IMR-90 (cell line): ENCODE results near the gene SLC2A1. TPM values are rescaled to one million over a fixed set of nuclear protein-coding genes. Genes with fewer than 3 reads are reported as not detected.

ENCODE experiments used
- ATAC-seq: fragments of 200-7000 bp; cut with Tn5 transposase; 2 replicates; pipeline ENCODE4 v1.9.1; 2020; ENCODE audit warnings: low read depth, mild to moderate bottlenecking, moderate library complexity
- BruUV-seq: library from RNA; stranded (reverse); fragments of 400-500 nt; replicated peaks from 2 replicates; lab custom pipeline; 2021; lab: Mats Ljungman, UMichigan
- CTCF ChIA-PET: fragments of 300-600 bp; formaldehyde crosslinking; extraction: SDS; loops from one replicate; lab custom pipeline; 2021; ENCODE audit warnings: antibody characterized with exemption; lab: Yijun Ruan, JAX
- POLR2A ChIA-PET: fragments of 300-600 bp; sonication (Branson Sonifier 250); formaldehyde crosslinking; loops from one replicate; lab custom pipeline; 2022; ENCODE audit warnings: antibody characterized with exemption; ENCODE audit not compliant: unreplicated experiment; lab: Charles Lee
- DNase-seq: peaks from one replicate; pipeline ENCODE4 v3.0.0; 2013
- H2AFZ ChIP-seq: replicated peaks from 2 replicates; pipeline ENCODE3; 2013; ENCODE audit warnings: low read length, mild to moderate bottlenecking; ENCODE audit not compliant: poor library complexity
- H2AK5ac ChIP-seq: 2 replicates; pipeline ENCODE4 v1.6.1; 2013; ENCODE audit warnings: low read depth, low read length, inconsistent platforms
- H2AK9ac ChIP-seq: replicated peaks from 2 replicates; pipeline ENCODE3; 2013; ENCODE audit warnings: mild to moderate bottlenecking, low read depth, low read length, moderate library complexity; ENCODE audit not compliant: poor library complexity
- H2BK120ac ChIP-seq: 2 replicates; pipeline ENCODE4 v1.6.1; 2013; ENCODE audit warnings: low read depth, low read length, inconsistent platforms
- H2BK15ac ChIP-seq: 3 replicates; pipeline ENCODE4 v1.6.1; 2013; ENCODE audit warnings: low read depth, low read length, inconsistent platforms
- H2BK20ac ChIP-seq: 2 replicates; pipeline ENCODE4 v1.6.1; 2013; ENCODE audit warnings: low read depth, mild to moderate bottlenecking, inconsistent platforms, low read length, moderate library complexity
- H2BK5ac ChIP-seq: 2 replicates; pipeline ENCODE4 v1.6.1; 2013; ENCODE audit warnings: mild to moderate bottlenecking, low read depth, low read length, inconsistent platforms; ENCODE audit not compliant: poor library complexity, severe bottlenecking
- H3K14ac ChIP-seq: replicated peaks from 2 replicates; pipeline ENCODE4 v1.6.1; 2013; ENCODE audit warnings: low read depth, low read length, inconsistent platforms
- H3K18ac ChIP-seq: 2 replicates; pipeline ENCODE4 v1.6.1; 2013; ENCODE audit warnings: low read depth, low read length, control low read depth
- H3K23ac ChIP-seq: 2 replicates; pipeline ENCODE4 v1.6.1; 2013; ENCODE audit warnings: low read depth, low read length, inconsistent platforms
- H3K27ac ChIP-seq: 2 replicates; pipeline ENCODE4 v1.5.1; 2013; ENCODE audit warnings: mild to moderate bottlenecking, control low read depth, low read length; ENCODE audit not compliant: insufficient read depth
- H3K27me3 ChIP-seq: 2 replicates; pipeline ENCODE4 v1.6.1; 2013; ENCODE audit warnings: low read length; ENCODE audit not compliant: control insufficient read depth, insufficient read depth
- H3K36me3 ChIP-seq: 2 replicates; pipeline ENCODE4 v1.6.1; 2013; ENCODE audit warnings: low read length, mixed read lengths; ENCODE audit not compliant: control insufficient read depth, insufficient read depth
- H3K4ac ChIP-seq: 2 replicates; pipeline ENCODE4 v1.6.1; 2013; ENCODE audit warnings: low read depth, low read length, inconsistent platforms
- H3K4me1 ChIP-seq: 2 replicates; pipeline ENCODE4 v1.6.1; 2013; ENCODE audit warnings: low read length, mixed read lengths; ENCODE audit not compliant: control insufficient read depth, insufficient read depth
- H3K4me2 ChIP-seq: 2 replicates; pipeline ENCODE4 v1.6.1; 2013; ENCODE audit warnings: low read depth, mild to moderate bottlenecking, control low read depth, low read length, moderate library complexity
- H3K4me3 ChIP-seq: 2 replicates; pipeline ENCODE4 v1.5.1; 2013; ENCODE audit warnings: low read depth, mild to moderate bottlenecking, control low read depth, low read length, moderate library complexity; ENCODE audit not compliant: insufficient read depth
- H3K56ac ChIP-seq: 2 replicates; pipeline ENCODE4 v1.6.1; 2013; ENCODE audit warnings: low read length, inconsistent platforms; ENCODE audit not compliant: insufficient read depth; ENCODE audit errors: extremely low read depth
- H3K79me1 ChIP-seq, 2 experiments: 2 replicates each; pipeline ENCODE4 v1.6.1; 2013; ENCODE audit warnings: low read length in 2 of 2, inconsistent platforms in 1 of 2, low read depth in 1 of 2
- H3K9ac ChIP-seq: 2 replicates; pipeline ENCODE4 v1.6.1; 2013; ENCODE audit warnings: low read depth, low read length, control low read depth
- H3K9me1 ChIP-seq: 2 replicates; pipeline ENCODE4 v1.6.1; 2013; ENCODE audit warnings: low read length, inconsistent platforms; ENCODE audit not compliant: insufficient read depth
- H3K9me3 ChIP-seq: 2 replicates; pipeline ENCODE4 v1.6.1; 2013; ENCODE audit warnings: low read length; ENCODE audit not compliant: control insufficient read depth, insufficient read depth
- H4K20me1 ChIP-seq: 2 replicates; pipeline ENCODE4 v1.6.1; 2013; ENCODE audit warnings: low read length, inconsistent platforms; ENCODE audit not compliant: insufficient read depth
- H4K5ac ChIP-seq: 2 replicates; pipeline ENCODE4 v1.6.1; 2013; ENCODE audit warnings: mild to moderate bottlenecking, low read depth, low read length, control low read depth
- H4K8ac ChIP-seq, 2 experiments: 2 replicates each; pipeline ENCODE4 v1.6.1; 2013; ENCODE audit warnings: low read depth in 2 of 2, low read length in 2 of 2, control low read depth in 1 of 2, inconsistent platforms in 1 of 2
- H4K91ac ChIP-seq: 2 replicates; pipeline ENCODE4 v1.6.1; 2013; ENCODE audit warnings: low read depth, low read length, inconsistent platforms; ENCODE audit not compliant: insufficient read depth
- BHLHE40 ChIP-seq: fragments of 150-350 bp; IDR thresholded peaks from 2 replicates; pipeline ENCODE4 v1.6.1; 2016; ENCODE audit warnings: mild to moderate bottlenecking, low read depth, low read length
- CEBPB ChIP-seq: IDR thresholded peaks from 2 replicates; pipeline ENCODE4 v1.6.1; 2012; ENCODE audit warnings: low read depth, low read length, improper control_type of control experiment
- CHD1 ChIP-seq: IDR thresholded peaks from 2 replicates; pipeline ENCODE4 v1.6.1; 2012; ENCODE audit warnings: low read depth, low read length, improper control_type of control experiment
- FOS ChIP-seq: fragments of 150-350 bp; IDR thresholded peaks from 2 replicates; pipeline ENCODE4 v1.6.1; 2016; ENCODE audit warnings: low read depth, low read length
- MAFK ChIP-seq: IDR thresholded peaks from 2 replicates; pipeline ENCODE4 v1.6.1; 2012; ENCODE audit warnings: low read depth, low read length, improper control_type of control experiment
- MAZ ChIP-seq: IDR thresholded peaks from 2 replicates; pipeline ENCODE4 v1.6.1; 2012; ENCODE audit warnings: low read depth, mild to moderate bottlenecking, low read length, improper control_type of control experiment, moderate library complexity, borderline replicate concordance
- MXI1 ChIP-seq: IDR thresholded peaks from 2 replicates; pipeline ENCODE4 v1.6.1; 2012; ENCODE audit warnings: low read depth, mild to moderate bottlenecking, low read length, moderate library complexity, borderline replicate concordance
- NFE2L2 ChIP-seq: fragments of 150-350 bp; IDR thresholded peaks from 2 replicates; pipeline ENCODE4 v1.6.1; 2016; ENCODE audit warnings: low read depth, mild to moderate bottlenecking, low read length
- POLR2A ChIP-seq: IDR thresholded peaks from 2 replicates; pipeline ENCODE4 v1.6.1; 2012; ENCODE audit warnings: mild to moderate bottlenecking, low read depth, low read length
- RCOR1 ChIP-seq: IDR thresholded peaks from 2 replicates; pipeline ENCODE4 v1.6.1; 2012; ENCODE audit warnings: mild to moderate bottlenecking, low read length, improper control_type of control experiment; ENCODE audit not compliant: insufficient replicate concordance
- RFX5 ChIP-seq: IDR thresholded peaks from 2 replicates; pipeline ENCODE4 v1.8.0; 2012; ENCODE audit warnings: low read depth, mild to moderate bottlenecking, low read length, moderate library complexity
- SMC3 ChIP-seq: fragments of 150-350 bp; IDR thresholded peaks from 2 replicates; pipeline ENCODE4 v1.6.1; 2016; ENCODE audit warnings: low read depth, mild to moderate bottlenecking, antibody characterized with exemption, low read length, moderate library complexity
- WGBS, 2 experiments: methylation state at CpG; one replicate each; pipeline versions ENCODE4 v1.1.5 to v1.1.7; 2013; ENCODE audit warnings: missing lambda C conversion rate in 2 of 2; ENCODE audit not compliant: insufficient read length in 1 of 2; ENCODE audit errors: extremely low coverage in 2 of 2; 5-methylcytosine and 5-hydroxymethylcytosine counted together
- dilution Hi-C: fragments of 300-500 bp; cut with HindIII; formaldehyde crosslinking; loops from one replicate; pipeline ENCODE4 v1.14.3; 2018; ENCODE audit warnings: low sequenced_read_pairs; ENCODE audit not compliant: unreplicated experiment
- in situ Hi-C: fragments of 300-500 bp; cut with MboI; formaldehyde crosslinking; loops from 3 replicates; pipeline ENCODE4 v1.14.3; 2019; ENCODE audit warnings: low sequenced_read_pairs, inconsistent platforms, mixed read lengths
- intact Hi-C: fragments of 100-400 bp; cut with micrococcal nuclease; formaldehyde crosslinking; loops from 2 replicates; pipeline ENCODE4 v1.10.0; 2022
- polyA plus RNA-seq, 3 experiments: library from polyadenylated mRNA; depleted of rRNA; stranded (reverse); fragments of >200 nt; gene quantifications; 2 replicates each; pipeline ENCODE4 v1.2.3, GENCODE V29; 2012; ENCODE audit warnings: low replicate concordance in 1 of 3
- total RNA-seq: library from RNA; depleted of rRNA; stranded (reverse); fragments of >200 nt; gene quantifications from 2 replicates; pipeline ENCODE4 v1.2.3, GENCODE V29; 2012
- TF ChIP-seq, protein P1 (sequence below): fragments of 150-350 bp; IDR thresholded peaks from 2 replicates; pipeline ENCODE4 v1.6.1; 2016; ENCODE audit warnings: low read depth, mild to moderate bottlenecking, low read length, moderate library complexity, borderline replicate concordance
- TF ChIP-seq, protein P2 (sequence below): conservative IDR thresholded peaks from 2 replicates; pipeline ENCODE4 v1.5.1; 2012; ENCODE audit warnings: mild to moderate bottlenecking, low read depth, low read length, improper control_type of control experiment
- TF ChIP-seq, protein P3 (sequence below): fragments of 150-350 bp; IDR thresholded peaks from 2 replicates; pipeline ENCODE4 v1.6.1; 2017; ENCODE audit warnings: mild to moderate bottlenecking, antibody characterized with exemption, low read length, low read depth

Gene SLC2A1
- total and polyA plus RNA-seq, 2 of the 4 experiments (the other 2 are of a cell fraction) = 200 to 395 TPM

DNA sequence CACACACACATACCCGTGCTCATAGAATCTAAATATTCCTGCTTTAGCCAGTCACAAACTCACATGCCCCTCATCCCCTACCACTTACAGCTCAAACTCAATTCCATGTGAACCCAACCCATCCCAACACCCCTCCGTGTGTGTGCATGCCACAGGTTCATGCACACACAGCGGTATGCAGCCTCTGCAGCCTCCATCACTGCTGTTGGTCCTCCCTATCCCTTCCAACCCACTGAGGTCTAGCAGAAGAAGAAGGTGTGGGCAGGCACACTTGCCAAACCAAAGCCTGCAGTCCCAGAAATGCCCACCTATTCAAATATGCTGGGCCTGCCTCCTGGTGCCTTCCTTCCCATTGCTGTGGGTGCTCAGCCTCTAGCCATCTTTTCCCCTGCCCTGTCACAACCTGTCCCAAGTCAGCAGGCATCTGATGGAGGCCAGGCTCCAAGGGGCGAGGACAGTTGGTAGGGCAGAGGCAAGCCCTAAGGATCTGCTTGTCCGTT is 26.2 kb downstream of the SLC2A1 start:
- Histone ChIP-seq H3K9me1 (peaks cover 42% of the 10 kb centered on the region), H3K27me3 (no peaks in the 10 kb centered on the region), H3K4me3 (no peak overlapping the region), H3K56ac (no peak overlapping the region), H3K4me2 (no peak overlapping the region), H3K79me1 (peaks cover 54 to 99% of the 10 kb centered on the region in 2 experiments), H3K36me3 (peaks cover 89% of the 10 kb centered on the region), H3K18ac (no peak overlapping the region), H3K9me3 (no peaks in the 10 kb centered on the region), H3K14ac (0 out of 2 replicates have a peak overlapping the region, but pooled peaks have one; percentile 7), H3K27ac (no peak overlapping the region), H2AK9ac (no peak overlapping the region), H2AK5ac (peak overlapping the region; percentile 25; the same call in 1 of the 2 replicates), H3K9ac (no peak overlapping the region), H4K20me1 (peaks cover 90% of the 10 kb centered on the region), H4K8ac (peak overlapping the region in 1 of 2 experiments; percentile 27; a peak in 2 of 4 replicates), H2AFZ (no peak overlapping the region), H2BK15ac (no peak overlapping the region; the same call in 2 of the 3 replicates), H2BK120ac (no peak overlapping the region), H4K5ac (no peak overlapping the region), H4K91ac (0 out of 2 replicates have a peak overlapping the region, but pooled peaks have one; percentile 8), H2BK5ac (peak overlapping the region; percentile 25), H3K23ac (no peak overlapping the region; the same call in 1 of the 2 replicates), H3K4me1 (peaks cover 29% of the 10 kb centered on the region), H2BK20ac (no peak overlapping the region), H3K4ac (no peak overlapping the region)
- no TSS peak for BruUV-seq
- WGBS, 2 experiments = 67% methylated on average over 1 of the region's 5 CpGs; no CpG with 5 or more reads in 1 of the 2 experiments
- CTCF ChIA-PET = no interaction called here
- in situ Hi-C loops = no loop called here
- intact Hi-C loops = no loop called here
- ATAC-seq (no peak), DNase-seq (no peak)
- no peak for TF ChIP-seq POLR2A
- TF ChIP-seq, protein P1, sequence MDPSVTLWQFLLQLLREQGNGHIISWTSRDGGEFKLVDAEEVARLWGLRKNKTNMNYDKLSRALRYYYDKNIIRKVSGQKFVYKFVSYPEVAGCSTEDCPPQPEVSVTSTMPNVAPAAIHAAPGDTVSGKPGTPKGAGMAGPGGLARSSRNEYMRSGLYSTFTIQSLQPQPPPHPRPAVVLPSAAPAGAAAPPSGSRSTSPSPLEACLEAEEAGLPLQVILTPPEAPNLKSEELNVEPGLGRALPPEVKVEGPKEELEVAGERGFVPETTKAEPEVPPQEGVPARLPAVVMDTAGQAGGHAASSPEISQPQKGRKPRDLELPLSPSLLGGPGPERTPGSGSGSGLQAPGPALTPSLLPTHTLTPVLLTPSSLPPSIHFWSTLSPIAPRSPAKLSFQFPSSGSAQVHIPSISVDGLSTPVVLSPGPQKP = no peak
- TF ChIP-seq BHLHE40 = no peak
- no peak for TF ChIP-seq FOS
- TF ChIP-seq RFX5 = no peak
- no peak for TF ChIP-seq CHD1
- no peak for TF ChIP-seq MAZ
- no peak for TF ChIP-seq MAFK
- no peak for TF ChIP-seq NFE2L2
- TF ChIP-seq, protein P2, sequence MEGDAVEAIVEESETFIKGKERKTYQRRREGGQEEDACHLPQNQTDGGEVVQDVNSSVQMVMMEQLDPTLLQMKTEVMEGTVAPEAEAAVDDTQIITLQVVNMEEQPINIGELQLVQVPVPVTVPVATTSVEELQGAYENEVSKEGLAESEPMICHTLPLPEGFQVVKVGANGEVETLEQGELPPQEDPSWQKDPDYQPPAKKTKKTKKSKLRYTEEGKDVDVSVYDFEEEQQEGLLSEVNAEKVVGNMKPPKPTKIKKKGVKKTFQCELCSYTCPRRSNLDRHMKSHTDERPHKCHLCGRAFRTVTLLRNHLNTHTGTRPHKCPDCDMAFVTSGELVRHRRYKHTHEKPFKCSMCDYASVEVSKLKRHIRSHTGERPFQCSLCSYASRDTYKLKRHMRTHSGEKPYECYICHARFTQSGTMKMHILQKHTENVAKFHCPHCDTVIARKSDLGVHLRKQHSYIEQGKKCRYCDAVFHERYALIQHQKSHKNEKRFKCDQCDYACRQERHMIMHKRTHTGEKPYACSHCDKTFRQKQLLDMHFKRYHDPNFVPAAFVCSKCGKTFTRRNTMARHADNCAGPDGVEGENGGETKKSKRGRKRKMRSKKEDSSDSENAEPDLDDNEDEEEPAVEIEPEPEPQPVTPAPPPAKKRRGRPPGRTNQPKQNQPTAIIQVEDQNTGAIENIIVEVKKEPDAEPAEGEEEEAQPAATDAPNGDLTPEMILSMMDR = no peak
- TF ChIP-seq CEBPB = no peak
- TF ChIP-seq, protein P3, sequence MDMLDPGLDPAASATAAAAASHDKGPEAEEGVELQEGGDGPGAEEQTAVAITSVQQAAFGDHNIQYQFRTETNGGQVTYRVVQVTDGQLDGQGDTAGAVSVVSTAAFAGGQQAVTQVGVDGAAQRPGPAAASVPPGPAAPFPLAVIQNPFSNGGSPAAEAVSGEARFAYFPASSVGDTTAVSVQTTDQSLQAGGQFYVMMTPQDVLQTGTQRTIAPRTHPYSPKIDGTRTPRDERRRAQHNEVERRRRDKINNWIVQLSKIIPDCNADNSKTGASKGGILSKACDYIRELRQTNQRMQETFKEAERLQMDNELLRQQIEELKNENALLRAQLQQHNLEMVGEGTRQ = no peak
- TF ChIP-seq SMC3 = no peak
- TF ChIP-seq RCOR1 = no peak
- TF ChIP-seq MXI1 = no peak
- dilution Hi-C loops = no loop called here
- POLR2A ChIA-PET = no interaction called here
